Esophagus (tissue), 2 donors: ENCODE measurements around the gene ELANE. TPM values are rescaled to one million over a fixed set of nuclear protein-coding genes. Genes with fewer than 3 reads are reported as not detected.
"Not testable (repeated sequence)": the region's sequence is repeated elsewhere in the genome, so short reads cannot be mapped to it uniquely, and the experiment has no call there.

ENCODE experiments used
- H3K27ac ChIP-seq, 2 donors: one replicate each; pipeline ENCODE4 v1.5.1; 2013; ENCODE audit warnings: low read depth in 2 of 2, mild to moderate bottlenecking in 2 of 2, inconsistent platforms in 1 of 2, low read length in 1 of 2, moderate library complexity in 1 of 2
- H3K27me3 ChIP-seq, 2 donors: one replicate each; pipeline ENCODE4 v1.6.1; 2013; ENCODE audit warnings: low read length in 2 of 2, control low read depth in 1 of 2, mild to moderate bottlenecking in 1 of 2; ENCODE audit not compliant: insufficient read depth in 2 of 2, control insufficient read depth in 1 of 2
- H3K36me3 ChIP-seq, 2 donors: one replicate each; pipeline ENCODE4 v1.6.1; 2013; ENCODE audit warnings: low read length in 1 of 2; ENCODE audit not compliant: control insufficient read depth in 2 of 2, insufficient read depth in 2 of 2
- H3K4me1 ChIP-seq, 2 donors: one replicate each; pipeline ENCODE4 v1.6.1; 2013; ENCODE audit warnings: low read length in 1 of 2; ENCODE audit not compliant: control insufficient read depth in 2 of 2, insufficient read depth in 2 of 2
- H3K4me3 ChIP-seq, 2 donors: one replicate each; pipeline ENCODE4 v1.5.1; 2013; ENCODE audit warnings: low read length in 2 of 2, mild to moderate bottlenecking in 2 of 2, low read depth in 1 of 2, moderate library complexity in 1 of 2
- H3K9me3 ChIP-seq, 2 donors: one replicate each; pipeline ENCODE4 v1.6.1; 2013; ENCODE audit warnings: mild to moderate bottlenecking in 2 of 2, low read depth in 1 of 2, low read length in 1 of 2, moderate library complexity in 1 of 2; ENCODE audit not compliant: control insufficient read depth in 2 of 2, insufficient read depth in 1 of 2
- WGBS, 2 donors: extraction: QIAGEN DNeasy Blood & Tissue Kit; methylation state at CpG; one replicate each; pipeline ENCODE4 v1.1.7; 2013; 5-methylcytosine and 5-hydroxymethylcytosine counted together
- polyA plus RNA-seq, 2 donors: library from polyadenylated mRNA; stranded (reverse); fragments of 200-250 nt; gene quantifications; one replicate each; pipeline ENCODE4 v1.2.3, GENCODE V29; 2013
- donor health status: healthy with polysubstance abuse.
- donor health status: Bipolar disorder and iron deficiency.

ELANE gene
- polyA plus RNA-seq, 2 donors: 0.24 to 0.68 TPM

GRCh38 chr19:876089-876488 lies 24.0 kb downstream of the ELANE start:
- H3K4me3 ChIP-seq: no peak overlapping the region
- 84 to 86% methylated on average over 18 of the region's 18 CpGs for WGBS, 2 donors
- H3K36me3 ChIP-seq: peaks cover 0 to 35% of the 10 kb centered on the region in 2 donors
- no peaks in the 10 kb centered on the region for H3K9me3 ChIP-seq
- H3K27ac ChIP-seq: no peak overlapping the region
- H3K4me1 ChIP-seq: peaks cover 0 to 2% of the 10 kb centered on the region in 2 donors
- no peaks in the 10 kb centered on the region for H3K27me3 ChIP-seq

- Histone ChIP-seq H3K27me3 (no peaks in the 10 kb centered on the region), H3K27ac (no peak overlapping the region), H3K9me3 (no peaks in the 10 kb centered on the region), H3K36me3 (peaks cover 0 to 40% of the 10 kb centered on the region in 2 donors), H3K4me1 (peaks cover 0 to 2% of the 10 kb centered on the region in 2 donors), H3K4me3 (no peak overlapping the region)
- 88 to 92% methylated on average over 26 to 29 of the region's 29 CpGs for WGBS, 2 donors
Observed at GRCh38 chr19:876780-877314, 24.7 kb downstream of the ELANE start.

- not testable (repeated sequence) for H3K4me1 ChIP-seq, H3K9me3 ChIP-seq, H3K4me3 ChIP-seq, H3K27ac ChIP-seq, H3K27me3 ChIP-seq
- H3K36me3 ChIP-seq: peaks cover 0 to 53% of the 10 kb centered on the region in 2 donors
- WGBS, 2 donors: 86 to 88% methylated on average over 20 to 23 of the region's 23 CpGs
Observed at GRCh38 chr19:877992-878660, 26.0 kb downstream of the ELANE start.

- not testable (repeated sequence) for H3K4me1 ChIP-seq, H3K27me3 ChIP-seq, H3K27ac ChIP-seq, H3K9me3 ChIP-seq, H3K4me3 ChIP-seq
- H3K36me3 ChIP-seq: peaks cover 0 to 54% of the 10 kb centered on the region in 2 donors
- 86 to 91% methylated on average over 18 to 24 of the region's 24 CpGs for WGBS, 2 donors
Observed at GRCh38 chr19:878751-879561, 26.9 kb downstream of the ELANE start.

- 89% methylated on average over 33 to 37 of the region's 37 CpGs for WGBS, 2 donors
- Histone ChIP-seq H3K27me3 (no peaks in the 10 kb centered on the region), H3K27ac (no peak overlapping the region), H3K36me3 (peaks cover 0 to 60% of the 10 kb centered on the region in 2 donors), H3K4me3 (no peak overlapping the region), H3K9me3 (no peaks in the 10 kb centered on the region), H3K4me1 (peaks cover 0 to 3% of the 10 kb centered on the region in 2 donors)
Observed at GRCh38 chr19:879711-880438, 27.8 kb downstream of the ELANE start.

- Histone ChIP-seq H3K4me1 (peaks cover 0 to 3% of the 10 kb centered on the region in 2 donors), H3K9me3 (no peaks in the 10 kb centered on the region), H3K27ac (no peak overlapping the region), H3K27me3 (no peaks in the 10 kb centered on the region), H3K36me3 (peaks cover 5 to 68% of the 10 kb centered on the region in 2 donors), H3K4me3 (no peak overlapping the region)
- WGBS, 2 donors: 97 to 98% methylated on average over 34 of the region's 34 CpGs
Observed at GRCh38 chr19:881385-882071, 29.4 kb downstream of the ELANE start.

DNA sequence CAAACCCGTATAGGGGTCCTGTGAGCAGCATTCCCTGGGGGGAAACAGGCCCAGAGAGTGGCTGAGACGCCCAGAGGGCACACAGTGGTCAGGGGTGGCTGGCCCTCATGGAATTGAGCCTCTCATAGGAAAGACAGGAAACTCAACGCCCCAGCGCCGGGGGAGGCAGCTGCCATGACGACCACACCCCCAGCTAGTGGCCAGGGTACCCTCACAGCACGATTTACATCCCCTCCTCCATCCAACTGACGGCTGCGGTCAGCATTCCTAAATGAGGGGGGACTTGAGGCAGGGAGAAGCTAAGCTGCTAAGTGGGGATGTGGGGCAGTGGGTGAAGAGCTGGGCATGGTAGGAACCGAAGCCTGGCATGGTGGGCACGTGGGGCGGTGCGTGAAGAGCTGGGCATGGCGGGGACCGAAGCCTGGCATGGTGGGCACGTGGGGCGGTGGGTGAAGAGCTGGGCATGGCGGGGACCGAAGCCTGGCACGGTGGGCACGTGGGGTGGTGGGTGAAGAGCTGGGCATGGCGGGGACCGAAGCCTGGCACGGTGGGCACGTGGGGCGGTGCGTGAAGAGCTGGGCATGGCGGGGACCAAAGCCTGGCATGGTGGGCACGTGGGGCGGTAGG lies 30.9 kb downstream of the ELANE start:
- no peak overlapping the region for H3K4me3 ChIP-seq
- no peaks in the 10 kb centered on the region for H3K9me3 ChIP-seq
- 95 to 97% methylated on average over 16 to 29 of the region's 30 CpGs for WGBS, 2 donors
- H3K4me1 ChIP-seq: peaks cover 0 to 3% of the 10 kb centered on the region in 2 donors
- H3K27me3 ChIP-seq: no peaks in the 10 kb centered on the region
- H3K36me3 ChIP-seq: peaks cover 5 to 64% of the 10 kb centered on the region in 2 donors
- H3K27ac ChIP-seq: no peak overlapping the region

DNA sequence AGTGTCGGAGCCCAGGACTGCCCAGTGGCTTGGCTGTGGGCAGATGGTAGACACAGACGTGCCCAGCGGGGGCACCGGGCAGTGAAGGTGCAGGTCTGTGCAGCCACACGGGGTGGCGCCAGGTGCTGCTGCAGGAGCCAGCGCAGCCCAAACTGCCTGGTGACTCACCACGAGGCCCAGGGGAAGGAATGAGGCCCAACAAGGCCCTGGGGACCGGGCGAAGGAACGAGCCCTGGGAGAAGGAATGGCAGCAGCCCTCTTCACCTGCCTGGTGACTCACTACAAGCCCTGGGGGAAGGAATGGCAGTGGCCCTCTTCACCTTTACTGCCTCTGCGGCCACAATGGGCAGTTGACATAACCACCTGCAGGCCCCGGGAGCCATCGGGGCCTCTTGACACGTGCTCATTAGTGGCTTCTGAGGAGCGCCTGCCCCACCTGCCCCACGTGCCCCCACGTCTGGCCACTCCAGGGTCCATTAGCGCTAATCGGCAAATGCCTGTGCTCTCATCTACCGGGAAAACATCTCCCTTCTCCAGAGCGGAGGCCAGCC lies 31.6 kb downstream of the ELANE start:
- H3K27me3 ChIP-seq: no peaks in the 10 kb centered on the region
- WGBS, 2 donors: 76 to 80% methylated on average over 18 to 22 of the region's 22 CpGs
- no peaks in the 10 kb centered on the region for H3K9me3 ChIP-seq
- H3K27ac ChIP-seq: no peak overlapping the region
- H3K4me1 ChIP-seq: peaks cover 0 to 3% of the 10 kb centered on the region in 2 donors
- no peak overlapping the region for H3K4me3 ChIP-seq
- H3K36me3 ChIP-seq: peaks cover 5 to 68% of the 10 kb centered on the region in 2 donors
